HL-60 (cell line): ENCODE measurements around the gene SKIC8.

Source experiments
- CTCF ChIP-seq: IDR thresholded peaks from one replicate; pipeline ENCODE4 v1.5.1; 2011; ENCODE audit warnings: low read length, control low read depth, inconsistent platforms; ENCODE audit not compliant: insufficient read depth
- GABPA ChIP-seq: IDR thresholded peaks from 2 replicates; pipeline ENCODE4 v1.6.1; 2012; ENCODE audit warnings: low read depth
- POLR2AphosphoS5 ChIP-seq: IDR thresholded peaks from 2 replicates; pipeline ENCODE4 v1.6.1; 2012; ENCODE audit warnings: low read depth
- REST ChIP-seq: IDR thresholded peaks from 2 replicates; pipeline ENCODE4 v1.6.1; 2012; ENCODE audit warnings: low read depth; ENCODE audit not compliant: insufficient replicate concordance
- SPI1 ChIP-seq: IDR thresholded peaks from 2 replicates; pipeline ENCODE4 v1.6.1; 2012; ENCODE audit warnings: low read depth, mild to moderate bottlenecking, borderline replicate concordance

- no peak for TF ChIP-seq GABPA
- TF ChIP-seq CTCF = no peak
- TF ChIP-seq POLR2AphosphoS5 = no peak
- TF ChIP-seq REST = no peak
- no peak for TF ChIP-seq SPI1
Observed at GRCh38 chr15:78244101-78244500, 55.3 kb downstream of the SKIC8 start.
